Gastroesophageal sphincter (tissue), 4 donors: ENCODE results near the gene SMIM10L2A. TPM values are rescaled to one million over a fixed set of nuclear protein-coding genes. Genes with fewer than 3 reads are reported as not detected.

Experiments
- ATAC-seq: fragments of 150-250 bp; one replicate; pipeline ENCODE4 v1.9.1; 2016; ENCODE audit warnings: mild to moderate bottlenecking, moderate library complexity
- H3K27ac ChIP-seq, 4 donors: fragments of 200-600 bp; sonication (generic) in 3 of 4; 1 replicate in 3 of 4; 2 replicates in 1 of 4; pipeline ENCODE4 v1.5.1; 2016 to 2019
- H3K27me3 ChIP-seq: fragments of 200-600 bp; sonication (generic); one replicate; pipeline ENCODE4 v1.5.1; 2019
- H3K36me3 ChIP-seq, 2 donors: fragments of 200-600 bp; sonication (generic); one replicate each; pipeline ENCODE4 v1.5.1; 2019; ENCODE audit warnings: control low read depth in 1 of 2
- H3K4me1 ChIP-seq, 3 donors: fragments of 200-600 bp; sonication (generic); 1 replicate in 2 of 3; 2 replicates in 1 of 3; pipeline ENCODE4 v1.5.1; 2016 to 2019; ENCODE audit warnings: control low read depth in 2 of 3
- H3K4me3 ChIP-seq, 2 donors: fragments of 200-600 bp; sonication (generic); one replicate each; pipeline ENCODE4 v1.5.1; 2019; ENCODE audit warnings: mild to moderate bottlenecking in 1 of 2, moderate library complexity in 1 of 2
- H3K9me3 ChIP-seq, 3 donors: fragments of 200-600 bp; sonication (generic); one replicate each; pipeline ENCODE4 v1.5.1; 2017 to 2019; ENCODE audit warnings: control low read depth in 2 of 3
- CTCF ChIP-seq, 4 experiments: fragments of 200-600 bp in 2 of 4; fragments of 450-650 bp in 2 of 4; sonication (generic) in 1 of 4; IDR thresholded peaks; one replicate each; pipeline ENCODE4 v1.5.1; 2017 to 2019; ENCODE audit warnings: antibody characterized with exemption in 4 of 4, mild to moderate bottlenecking in 2 of 4, moderate library complexity in 2 of 4
- EP300 ChIP-seq: sonication (generic); formaldehyde crosslinking; IDR thresholded peaks from one replicate; pipeline ENCODE4 v1.6.1; 2017; ENCODE audit warnings: antibody characterized with exemption, mild to moderate bottlenecking
- POLR2A ChIP-seq, 2 donors: fragments of 450-650 bp; IDR thresholded peaks; one replicate each; pipeline ENCODE4 v1.6.1; 2017; ENCODE audit warnings: antibody characterized with exemption in 2 of 2, mild to moderate bottlenecking in 2 of 2, moderate library complexity in 1 of 2
- POLR2AphosphoS5 ChIP-seq: sonication (generic); formaldehyde crosslinking; IDR thresholded peaks from one replicate; pipeline ENCODE4 v1.6.1; 2017; ENCODE audit warnings: antibody characterized with exemption
- WGBS, 2 donors: methylation state at CpG; one replicate each; pipeline ENCODE4 v1.1.5; 2018; ENCODE audit warnings: low coverage in 1 of 2; 5-methylcytosine and 5-hydroxymethylcytosine counted together
- total RNA-seq, 4 donors: library from RNA; depleted of rRNA; stranded (reverse); fragments of >200 nt; gene quantifications; one replicate each; pipeline ENCODE4 v1.1.0, GENCODE V29; 2016

The SMIM10L2A gene
- total RNA-seq, result 1 to 10 TPM in 2 of 4 donors, under 1 TPM in 2; 0.47 to 1.5 (median 1.1) TPM

- no peaks in the 10 kb centered on the region for H3K9me3 ChIP-seq
- TF ChIP-seq POLR2AphosphoS5 (no peak), POLR2A (IDR thresholded peaks at IDR 0.05) (no peak), CTCF (IDR thresholded peaks at IDR 0.05) (no peak), EP300 (no peak)
- H3K36me3 ChIP-seq, result no peaks in the 10 kb centered on the region
- 40% methylated on average over 1 of the region's 100 CpGs; no CpG with 5 or more reads in 1 of the 2 donors for WGBS, 2 donors
- H3K27ac ChIP-seq, result peak within 1 kb of the TSS in 2 of 4 donors; percentile 54 to 59
- H3K4me3 ChIP-seq, result peak within 1 kb of the TSS; percentile 43 to 61
- no peak for ATAC-seq
- peaks cover 0 to 11% (median 0%) of the 10 kb centered on the region in 3 donors for H3K4me1 ChIP-seq
- H3K27me3 ChIP-seq, result no peaks in the 10 kb centered on the region
Measured at GRCh38 chrX:135421932-135422809, at the start of gene SMIM10L2A. SMIM10L2A (plus strand) TSS chrX:135421944; CDS start chrX:135422132, 188 bp downstream.

GRCh38 chrX:135373357-135373756, 48.4 kb upstream of the SMIM10L2A start:
- Histone ChIP-seq H3K27ac (no peak overlapping the region), H3K4me1 (no peaks in the 10 kb centered on the region), H3K27me3 (no peaks in the 10 kb centered on the region), H3K9me3 (no peaks in the 10 kb centered on the region), H3K36me3 (no peaks in the 10 kb centered on the region), H3K4me3 (no peak overlapping the region)
- 73 to 76% methylated on average over 2 to 3 of the region's 7 CpGs for WGBS, 2 donors
- TF ChIP-seq POLR2AphosphoS5 (no peak), POLR2A (IDR thresholded peaks at IDR 0.05) (no peak), EP300 (no peak), CTCF (IDR thresholded peaks at IDR 0.05) (no peak)
- ATAC-seq, result no peak

GRCh38 chrX:135382260-135382659, 39.5 kb upstream of the SMIM10L2A start:
- Histone ChIP-seq H3K36me3 (no peaks in the 10 kb centered on the region), H3K27me3 (no peaks in the 10 kb centered on the region), H3K27ac (no peak overlapping the region), H3K4me3 (no peak overlapping the region), H3K9me3 (no peaks in the 10 kb centered on the region), H3K4me1 (no peaks in the 10 kb centered on the region)
- 83% methylated on average over 1 of the region's 1 CpG; no CpG with 5 or more reads in 1 of the 2 donors for WGBS, 2 donors
- TF ChIP-seq POLR2A (IDR thresholded peaks at IDR 0.05) (no peak), EP300 (no peak), CTCF (IDR thresholded peaks at IDR 0.05) (no peak), POLR2AphosphoS5 (no peak)
- no peak for ATAC-seq

- H3K36me3 ChIP-seq, result no peaks in the 10 kb centered on the region
- TF ChIP-seq POLR2A (IDR thresholded peaks at IDR 0.05) (no peak), CTCF (IDR thresholded peaks at IDR 0.05) (no peak), POLR2AphosphoS5 (no peak), EP300 (no peak)
- H3K4me1 ChIP-seq, result no peaks in the 10 kb centered on the region
- H3K27ac ChIP-seq, result no peak overlapping the region
- ATAC-seq, result no peak
- H3K27me3 ChIP-seq, result no peaks in the 10 kb centered on the region
- WGBS, 2 donors, result 100% methylated on average over 2 of the region's 2 CpGs; no CpG with 5 or more reads in 1 of the 2 donors
- no peak overlapping the region for H3K4me3 ChIP-seq
- H3K9me3 ChIP-seq, result no peaks in the 10 kb centered on the region
Measured at GRCh38 chrX:135383249-135383648, 38.5 kb upstream of the SMIM10L2A start.
